Heart left ventricle (tissue), 16 donors: ENCODE results near the gene SPTB. TPM values are rescaled to one million over a fixed set of nuclear protein-coding genes. Genes with fewer than 3 reads are reported as not detected.

ENCODE experiments used
- ATAC-seq, 4 donors: fragments of 200-7000 bp; cut with Tn5 transposase; one replicate each; pipeline ENCODE4 v1.9.1; 2020 to 2022; ENCODE audit warnings: moderate library complexity in 4 of 4, mild to moderate bottlenecking in 3 of 4, moderate number of reproducible peaks in 1 of 4
- DNase-seq, 5 donors: peaks; one replicate each; pipeline ENCODE4 v3.0.0-alpha.2; 2020
- H3K27ac ChIP-seq, 12 donors: fragments of 200-600 bp; sonication (generic) in 4 of 12; one replicate each; pipeline versions ENCODE4 v1.5.0 to v1.8.0; 2016 to 2022; ENCODE audit warnings: mild to moderate bottlenecking in 2 of 12
- H3K27me3 ChIP-seq, 9 donors: fragments of 200-600 bp; sonication (generic) in 2 of 9; one replicate each; pipeline versions ENCODE4 v1.5.1 to v1.8.0; 2016 to 2022; ENCODE audit warnings: mild to moderate bottlenecking in 3 of 9
- H3K36me3 ChIP-seq, 9 donors: fragments of 200-600 bp; sonication (generic) in 2 of 9; one replicate each; pipeline versions ENCODE4 v1.5.0 to v1.8.0; 2018 to 2022; ENCODE audit warnings: mild to moderate bottlenecking in 2 of 9
- H3K4me1 ChIP-seq, 12 donors: fragments of 200-600 bp; sonication (generic) in 4 of 12; one replicate each; pipeline versions ENCODE4 v1.5.0 to v1.8.0; 2016 to 2022; ENCODE audit warnings: mild to moderate bottlenecking in 3 of 12
- H3K4me3 ChIP-seq, 12 donors: fragments of 200-600 bp; sonication (generic) in 4 of 12; one replicate each; pipeline versions ENCODE4 v1.5.0 to v1.8.0; 2017 to 2022; ENCODE audit warnings: mild to moderate bottlenecking in 9 of 12, moderate library complexity in 4 of 12
- H3K9me3 ChIP-seq, 12 donors: fragments of 200-600 bp; sonication (generic) in 4 of 12; one replicate each; pipeline versions ENCODE4 v1.5.0 to v1.8.0; 2016 to 2022; ENCODE audit warnings: mild to moderate bottlenecking in 1 of 12
- CTCF ChIP-seq, 12 donors: fragments of 200-600 bp; sonication (generic) in 4 of 12; IDR thresholded peaks; one replicate each; pipeline versions ENCODE4 v1.5.0 to v1.8.0; 2018 to 2022; ENCODE audit warnings: antibody characterized with exemption in 12 of 12, mild to moderate bottlenecking in 5 of 12
- POLR2A ChIP-seq, 2 donors: fragments of 450-650 bp; IDR thresholded peaks; one replicate each; pipeline ENCODE4 v1.6.1; 2017; ENCODE audit warnings: antibody characterized with exemption in 2 of 2, mild to moderate bottlenecking in 2 of 2, moderate library complexity in 2 of 2
- WGBS, 4 donors: extraction: QIAGEN DNeasy Blood & Tissue Kit in 2 of 4; methylation state at CpG; one replicate each; pipeline versions ENCODE4 v1.1.5 to v1.1.7; 2013 to 2018; 5-methylcytosine and 5-hydroxymethylcytosine counted together
- intact Hi-C, 10 donors: fragments of 100-400 bp; cut with DNase I; formaldehyde crosslinking; loops; one replicate each; pipeline versions ENCODE4 v1.11.1 to v1.14.2; 2022
- polyA plus RNA-seq, 2 donors: library from polyadenylated mRNA; stranded (reverse); fragments of 200-250 nt; gene quantifications; one replicate each; pipeline ENCODE4 v1.2.3, GENCODE V29; 2013
- total RNA-seq, 9 donors: library from RNA; depleted of rRNA in 2 of 9; stranded (reverse); fragments of >200 nt in 2 of 9; fragmentation: NEBNext Ultra II Directional in 3 of 9; extraction: Animal tissue kit (Norgen Biotek cat#: 25700) in 3 of 9; gene quantifications; one replicate each; pipeline versions ENCODE4 v1.1.0 to v1.2.4, GENCODE V29; 2016 to 2023
- donor health status: ischemic (EF 13 %, LVEDD 7.1; RV severe dilation, severe dysfunction).
- donor health status: healthy with polysubstance abuse.
- donor health status: DM: no; HTN: yes; CAD: no.
- donor health status: DM: no; HTN: no; CAD: no.
- donor health status: ischemic (EF 25% LVEDD 6.9; RV normal size, moderate dysfunction).
- donor health status: ischemic (EF 25% LVEDD 5.7; RV mildly dilated, moderate dysfunction).
- donor health status: healthy.
- donor health status: DM: yes; HTN: yes; CAD: no.
- donor health status: ischemic (EF 35%, LVEDD 5.7; RV mildly dilated, moderate dysfunction).
- donor health status: nonischemic (EF 11% LVEDD 7.7; RV severe dilation, severe dysfunction).
- donor health status: DM: yes; HTN: yes; CAD: no.
- donor health status: PGD.
- donor health status: ischemic (EF 29% LVEDD 5.4; RV normal size, mild dysfunction).
- donor health status: nonischemic (EF 23%, LVEDD 6.1; RV moderate dilation, normal function).

SPTB gene
- total and polyA plus RNA-seq, 11 donors: 60.3 to 195 (median 92.6) TPM

GRCh38 chr14:64891173-64891838 lies 11.6 kb upstream of the SPTB start:
- no peaks in the 10 kb centered on the region for H3K4me1 ChIP-seq
- H3K36me3 ChIP-seq: no peaks in the 10 kb centered on the region
- no peaks in the 10 kb centered on the region for H3K9me3 ChIP-seq
- no peak overlapping the region for H3K27ac ChIP-seq
- DNase-seq (no peak), ATAC-seq (no peak)
- peaks cover 0 to 10% (median 0%) of the 10 kb centered on the region in 9 donors for H3K27me3 ChIP-seq
- intact Hi-C loops: loop anchor here in 9 of 10 donors (2.0 to 10.0 kb wide), 6 partner anchors 69 to 219 kb away; no protein-coding TSS in a partner anchor
- no peak overlapping the region for H3K4me3 ChIP-seq
- no peak for TF ChIP-seq POLR2A (IDR thresholded peaks at IDR 0.05)
- TF ChIP-seq CTCF (IDR thresholded peaks at IDR 0.05): no peak
- WGBS, 4 donors: 84 to 92% (median 88%) methylated on average over 4 of the region's 4 CpGs

GRCh38 chr14:64889352-64889751 lies 9.6 kb upstream of the SPTB start:
- H3K36me3 ChIP-seq: no peaks in the 10 kb centered on the region
- no peak overlapping the region for H3K27ac ChIP-seq
- intact Hi-C loops: loop anchor here in 6 of 10 donors (5.0 to 10.0 kb wide), 4 partner anchors 67 to 215 kb away; no protein-coding TSS in a partner anchor
- TF ChIP-seq POLR2A (IDR thresholded peaks at IDR 0.05) (no peak), CTCF (IDR thresholded peaks at IDR 0.05) (no peak)
- ATAC-seq (no peak), DNase-seq (no peak)
- no peak overlapping the region for H3K4me3 ChIP-seq
- H3K27me3 ChIP-seq: peaks cover 0 to 10% (median 0%) of the 10 kb centered on the region in 9 donors
- WGBS, 4 donors: 87 to 97% (median 92%) methylated on average over 6 of the region's 6 CpGs
- H3K9me3 ChIP-seq: no peaks in the 10 kb centered on the region
- no peaks in the 10 kb centered on the region for H3K4me1 ChIP-seq

- intact Hi-C loops: loop anchor here in 6 of 10 donors (2.0 to 10.0 kb wide), 5 partner anchors 63 to 211 kb away; no protein-coding TSS in a partner anchor
- peaks cover 0 to 7% (median 3%) of the 10 kb centered on the region in 12 donors for H3K4me1 ChIP-seq
- no peak for TF ChIP-seq CTCF (IDR thresholded peaks at IDR 0.05)
- no peak for TF ChIP-seq POLR2A (IDR thresholded peaks at IDR 0.05)
Observed at GRCh38 chr14:64885559-64885958, 5.9 kb upstream of the SPTB start.

More at GRCh38 chr14:64885559-64885958, 5.9 kb upstream of the SPTB start:
- H3K27me3 ChIP-seq: peaks cover 0 to 28% (median 4%) of the 10 kb centered on the region in 9 donors
- ATAC-seq: no peak
- H3K4me3 ChIP-seq: no peak overlapping the region
- H3K27ac ChIP-seq: no peak overlapping the region
- H3K36me3 ChIP-seq: no peaks in the 10 kb centered on the region
- H3K9me3 ChIP-seq: no peaks in the 10 kb centered on the region
- WGBS, 4 donors: 91 to 96% (median 94%) methylated on average over 2 of the region's 2 CpGs
- no peak for DNase-seq
